Measurements from ENCODE around the gene IFNA8. TPM values are rescaled to one million over a fixed set of nuclear protein-coding genes. Genes with fewer than 3 reads are reported as not detected.

Gene IFNA8
- total RNA-seq, 4 donors from 2014 or later, result not detected

DNA sequence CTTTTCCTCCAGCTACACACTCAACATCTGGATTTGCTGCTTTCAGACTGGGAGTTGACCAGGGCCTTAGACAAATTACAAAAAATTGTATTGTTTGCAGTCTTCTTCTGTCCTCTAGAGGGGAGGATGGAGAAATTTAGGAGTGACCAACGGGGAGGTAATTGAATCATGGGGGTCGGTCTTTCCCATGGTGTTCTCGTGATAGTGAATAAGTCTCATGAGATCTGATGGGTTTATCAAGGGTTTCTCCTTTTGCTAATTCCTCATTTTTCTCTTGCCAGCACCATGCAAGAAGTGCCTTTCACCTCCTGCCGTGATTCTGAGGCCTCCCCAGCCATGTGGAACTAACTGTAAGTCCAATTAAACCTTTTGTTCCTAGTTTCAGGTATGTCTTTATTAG, 4.2 kb downstream of the IFNA8 start:
- Histone ChIP-seq H3K4me1 (no peaks in the 10 kb centered on the region), H3K27ac (no peak overlapping the region), H3K4me3 (no peak overlapping the region), H3K36me3 (no peaks in the 10 kb centered on the region), H3K27me3 (no peaks in the 10 kb centered on the region), H3K9me3 (no peaks in the 10 kb centered on the region)
- 61 to 72% methylated on average over 4 of the region's 4 CpGs for WGBS, 2 donors
- DNase-seq (ENCODE audit: low spot score in 2 of 2), result no peak
- TF ChIP-seq EP300 (IDR thresholded peaks at IDR 0.05), result no peak

GRCh38 chr9:21413624-21414023, 4.7 kb downstream of the IFNA8 start:
- H3K27ac ChIP-seq, result no peak overlapping the region
- no peaks in the 10 kb centered on the region for H3K27me3 ChIP-seq
- H3K4me1 ChIP-seq, result no peaks in the 10 kb centered on the region
- TF ChIP-seq, protein P1, sequence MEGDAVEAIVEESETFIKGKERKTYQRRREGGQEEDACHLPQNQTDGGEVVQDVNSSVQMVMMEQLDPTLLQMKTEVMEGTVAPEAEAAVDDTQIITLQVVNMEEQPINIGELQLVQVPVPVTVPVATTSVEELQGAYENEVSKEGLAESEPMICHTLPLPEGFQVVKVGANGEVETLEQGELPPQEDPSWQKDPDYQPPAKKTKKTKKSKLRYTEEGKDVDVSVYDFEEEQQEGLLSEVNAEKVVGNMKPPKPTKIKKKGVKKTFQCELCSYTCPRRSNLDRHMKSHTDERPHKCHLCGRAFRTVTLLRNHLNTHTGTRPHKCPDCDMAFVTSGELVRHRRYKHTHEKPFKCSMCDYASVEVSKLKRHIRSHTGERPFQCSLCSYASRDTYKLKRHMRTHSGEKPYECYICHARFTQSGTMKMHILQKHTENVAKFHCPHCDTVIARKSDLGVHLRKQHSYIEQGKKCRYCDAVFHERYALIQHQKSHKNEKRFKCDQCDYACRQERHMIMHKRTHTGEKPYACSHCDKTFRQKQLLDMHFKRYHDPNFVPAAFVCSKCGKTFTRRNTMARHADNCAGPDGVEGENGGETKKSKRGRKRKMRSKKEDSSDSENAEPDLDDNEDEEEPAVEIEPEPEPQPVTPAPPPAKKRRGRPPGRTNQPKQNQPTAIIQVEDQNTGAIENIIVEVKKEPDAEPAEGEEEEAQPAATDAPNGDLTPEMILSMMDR (IDR thresholded peaks at IDR 0.05), result no peak
- TF ChIP-seq POLR2A (IDR thresholded peaks at IDR 0.05), result no peak
- no peak for TF ChIP-seq EP300 (IDR thresholded peaks at IDR 0.05)
- no peak for DNase-seq (ENCODE audit: low spot score in 2 of 2)
- no peaks in the 10 kb centered on the region for H3K9me3 ChIP-seq
- H3K4me3 ChIP-seq, result no peak overlapping the region
- WGBS, 2 donors, result 61 to 63% methylated on average over 4 to 5 of the region's 5 CpGs
- no peaks in the 10 kb centered on the region for H3K36me3 ChIP-seq

DNA sequence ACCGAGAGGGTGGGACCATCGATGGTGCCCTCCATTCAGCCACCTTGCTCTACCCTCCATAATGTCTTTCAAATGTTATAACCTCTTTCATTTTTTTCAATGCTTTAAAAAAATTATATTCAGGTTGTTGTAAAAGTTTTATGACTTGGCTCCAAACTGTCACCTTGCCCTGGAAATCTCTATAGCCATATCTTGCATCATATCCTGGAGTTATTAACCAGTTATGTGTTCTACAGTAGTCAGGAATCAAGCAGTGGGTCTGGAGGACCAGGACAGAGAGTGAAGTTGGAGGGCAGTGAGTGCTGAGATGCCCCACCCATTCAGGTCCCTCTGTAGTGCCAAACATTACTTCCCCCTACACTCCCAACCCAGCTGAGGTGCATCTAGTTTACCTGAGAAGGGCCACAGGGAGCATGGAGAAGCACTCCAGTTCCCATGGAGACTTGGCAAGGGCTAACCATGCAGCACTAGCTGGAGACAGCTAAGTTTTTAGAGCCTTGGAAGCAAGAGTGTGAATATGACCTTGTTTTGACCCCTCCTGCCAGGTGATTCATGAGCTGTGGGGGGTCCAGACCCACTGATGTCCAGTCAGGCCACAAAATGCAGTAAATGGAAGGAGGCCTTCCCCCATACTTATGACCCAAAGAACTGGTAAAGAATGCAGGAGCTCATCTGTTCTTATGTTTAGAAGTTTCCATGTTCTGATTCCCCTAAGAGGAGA, 5.5 kb downstream of the IFNA8 start:
- Histone ChIP-seq H3K36me3 (no peaks in the 10 kb centered on the region), H3K9me3 (no peaks in the 10 kb centered on the region), H3K4me3 (no peak overlapping the region), H3K27ac (no peak overlapping the region), H3K4me1 (no peaks in the 10 kb centered on the region), H3K27me3 (no peaks in the 10 kb centered on the region)
- TF ChIP-seq EP300 (IDR thresholded peaks at IDR 0.05), result no peak
- TF ChIP-seq POLR2A (IDR thresholded peaks at IDR 0.05), result no peak
- TF ChIP-seq, protein P1 (IDR thresholded peaks at IDR 0.05), result no peak
- WGBS, 2 donors, result 96 to 97% methylated on average over 2 of the region's 2 CpGs
- DNase-seq (ENCODE audit: low spot score in 2 of 2), result no peak

DNA sequence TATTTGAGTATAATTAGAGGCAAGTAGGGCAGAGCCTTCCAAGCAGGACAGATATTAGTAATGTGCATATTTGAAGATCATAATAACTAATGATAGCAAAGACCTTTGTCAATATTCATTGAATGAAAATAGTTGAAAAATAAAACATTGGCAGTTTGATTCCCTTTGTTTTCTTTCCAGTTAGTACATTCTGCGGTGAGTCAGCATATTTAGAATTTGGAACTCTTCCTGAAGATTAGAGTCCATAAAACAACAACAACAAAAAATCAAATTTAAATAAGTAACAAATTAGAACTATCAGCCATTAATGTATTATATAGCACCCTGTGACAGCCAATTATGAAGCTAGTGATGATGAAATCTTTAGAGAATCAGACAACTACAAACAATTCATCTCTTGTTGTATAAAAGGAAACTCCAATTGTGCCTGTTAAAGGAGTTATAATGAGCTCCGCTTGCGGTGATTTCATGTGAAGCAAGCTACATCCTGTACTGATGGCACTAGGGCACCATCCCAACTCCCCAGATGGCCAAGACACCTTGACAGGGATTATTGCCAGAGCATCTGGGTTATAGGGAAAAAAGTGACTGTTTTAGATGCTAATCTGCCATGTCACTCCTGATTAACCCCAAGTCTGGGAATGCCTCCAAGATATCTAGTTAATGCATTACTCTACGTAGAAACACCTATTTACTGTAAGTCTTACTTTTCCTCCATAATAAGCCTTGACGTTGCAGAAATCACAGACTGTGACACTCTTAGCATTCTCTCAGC, 6.8 kb downstream of the IFNA8 start:
- WGBS, 2 donors, result 64 to 74% methylated on average over 5 of the region's 5 CpGs
- H3K9me3 ChIP-seq, result no peaks in the 10 kb centered on the region
- H3K27me3 ChIP-seq, result no peaks in the 10 kb centered on the region
- DNase-seq (ENCODE audit: low spot score in 2 of 2), result no peak
- H3K27ac ChIP-seq, result no peak overlapping the region
- TF ChIP-seq, protein P1 (IDR thresholded peaks at IDR 0.05), result no peak
- TF ChIP-seq POLR2A (IDR thresholded peaks at IDR 0.05), result no peak
- no peak for TF ChIP-seq EP300 (IDR thresholded peaks at IDR 0.05)
- H3K36me3 ChIP-seq, result no peaks in the 10 kb centered on the region
- H3K4me3 ChIP-seq, result no peak overlapping the region
- H3K4me1 ChIP-seq, result no peaks in the 10 kb centered on the region

DNA sequence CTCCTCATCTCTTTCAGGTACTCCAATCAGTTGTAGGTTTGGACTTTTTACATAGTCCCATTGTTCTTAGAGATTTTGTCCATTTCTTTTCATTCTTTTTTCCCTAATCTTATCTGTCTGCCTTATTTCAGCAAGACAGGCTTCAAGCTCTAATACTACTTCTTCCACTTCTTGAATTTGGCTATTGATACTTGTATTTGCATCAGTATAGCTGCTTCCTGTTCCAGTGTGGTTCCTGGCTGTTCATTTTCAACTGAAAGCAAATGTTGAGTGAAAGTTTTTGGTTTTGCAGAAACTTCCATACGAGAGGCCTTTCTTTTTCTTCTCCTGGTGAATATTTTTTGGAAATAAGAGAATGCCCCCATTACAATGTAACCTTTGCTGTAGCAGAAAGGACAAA, 19.3 kb downstream of the IFNA8 start:
- Histone ChIP-seq H3K27me3 (no peaks in the 10 kb centered on the region), H3K4me3 (no peak overlapping the region), H3K9me3 (no peaks in the 10 kb centered on the region), H3K4me1 (no peaks in the 10 kb centered on the region), H3K36me3 (no peaks in the 10 kb centered on the region), H3K27ac (no peak overlapping the region)
- WGBS, 2 donors, result 76 to 82% methylated on average over 1 of the region's 1 CpG
- DNase-seq (ENCODE audit: low spot score in 2 of 2), result no peak
- TF ChIP-seq POLR2A (IDR thresholded peaks at IDR 0.05) (no peak), EP300 (IDR thresholded peaks at IDR 0.05) (no peak)
- TF ChIP-seq, protein P1 (IDR thresholded peaks at IDR 0.05), result no peak

All from tibial nerve (tissue), 4 donors.